GM19438 (cell line): ENCODE results near the gene TSPEAR.
"Not testable (repeated sequence)": the region's sequence is repeated elsewhere in the genome, so short reads cannot be mapped to it uniquely, and the experiment has no call there.

Source experiments
- ATAC-seq: cut with Tn5 transposase; IDR thresholded peaks from one replicate; pipeline ENCODE4 v1.9.1; 2021; ENCODE audit warnings: low read depth; ENCODE audit not compliant: unreplicated experiment

Gene TSPEAR

GRCh38 chr21:44595524-44595923 lies 115.8 kb downstream of the TSPEAR start:
- ATAC-seq: no peak

GRCh38 chr21:44594406-44594916 lies 116.9 kb downstream of the TSPEAR start:
- ATAC-seq: no peak

- no peak for ATAC-seq
Measured at GRCh38 chr21:44593598-44594405, 117.6 kb downstream of the TSPEAR start.

- no peak for ATAC-seq
Measured at GRCh38 chr21:44592446-44593311, 118.7 kb downstream of the TSPEAR start, which contains the start of gene KRTAP10-6. TSS of gene KRTAP10-6 (minus strand) at chr21:44592505. CDS start at chr21:44592484, 21 bp downstream.

- not testable (repeated sequence) for ATAC-seq
Measured at GRCh38 chr21:44591801-44592130, 119.6 kb downstream of the TSPEAR start.

- not testable (repeated sequence) for ATAC-seq
Measured at GRCh38 chr21:44590897-44591800, 120.2 kb downstream of the TSPEAR start.

- no peak for ATAC-seq
Measured at GRCh38 chr21:44590311-44590721, 121.1 kb downstream of the TSPEAR start.

- no peak for ATAC-seq
Measured at GRCh38 chr21:44589586-44590305, 121.6 kb downstream of the TSPEAR start.

- ATAC-seq: no peak
Measured at GRCh38 chr21:44589094-44589493, 122.3 kb downstream of the TSPEAR start.

GRCh38 chr21:44585892-44586291 lies 125.5 kb downstream of the TSPEAR start:
- no peak for ATAC-seq

GRCh38 chr21:44583800-44584147 lies 127.6 kb downstream of the TSPEAR start:
- no peak for ATAC-seq

- ATAC-seq: no peak
Measured at GRCh38 chr21:44583089-44583799, 128.1 kb downstream of the TSPEAR start.

- ATAC-seq: no peak
Measured at GRCh38 chr21:44582055-44582454, 129.3 kb downstream of the TSPEAR start.

GRCh38 chr21:44581158-44581557 lies 130.2 kb downstream of the TSPEAR start:
- no peak for ATAC-seq

- ATAC-seq: not testable (repeated sequence)
Measured at GRCh38 chr21:44580231-44580821, 131.0 kb downstream of the TSPEAR start, which contains the start of gene KRTAP10-5. TSS of gene KRTAP10-5 (minus strand) at chr21:44580604. CDS start at chr21:44580578, 26 bp downstream.

- no peak for ATAC-seq
Measured at GRCh38 chr21:44579833-44580144, 131.6 kb downstream of the TSPEAR start.

GRCh38 chr21:44579056-44579832 lies 132.1 kb downstream of the TSPEAR start:
- ATAC-seq: no peak
